ENCODE measurements around the gene IKZF3.
A peak's percentile ranks its signal among the peaks of the same experiment; 100 is the strongest.
"Not testable (repeated sequence)": the region's sequence is repeated elsewhere in the genome, so short reads cannot be mapped to it uniquely, and the experiment has no call there.

The IKZF3 gene

DNA sequence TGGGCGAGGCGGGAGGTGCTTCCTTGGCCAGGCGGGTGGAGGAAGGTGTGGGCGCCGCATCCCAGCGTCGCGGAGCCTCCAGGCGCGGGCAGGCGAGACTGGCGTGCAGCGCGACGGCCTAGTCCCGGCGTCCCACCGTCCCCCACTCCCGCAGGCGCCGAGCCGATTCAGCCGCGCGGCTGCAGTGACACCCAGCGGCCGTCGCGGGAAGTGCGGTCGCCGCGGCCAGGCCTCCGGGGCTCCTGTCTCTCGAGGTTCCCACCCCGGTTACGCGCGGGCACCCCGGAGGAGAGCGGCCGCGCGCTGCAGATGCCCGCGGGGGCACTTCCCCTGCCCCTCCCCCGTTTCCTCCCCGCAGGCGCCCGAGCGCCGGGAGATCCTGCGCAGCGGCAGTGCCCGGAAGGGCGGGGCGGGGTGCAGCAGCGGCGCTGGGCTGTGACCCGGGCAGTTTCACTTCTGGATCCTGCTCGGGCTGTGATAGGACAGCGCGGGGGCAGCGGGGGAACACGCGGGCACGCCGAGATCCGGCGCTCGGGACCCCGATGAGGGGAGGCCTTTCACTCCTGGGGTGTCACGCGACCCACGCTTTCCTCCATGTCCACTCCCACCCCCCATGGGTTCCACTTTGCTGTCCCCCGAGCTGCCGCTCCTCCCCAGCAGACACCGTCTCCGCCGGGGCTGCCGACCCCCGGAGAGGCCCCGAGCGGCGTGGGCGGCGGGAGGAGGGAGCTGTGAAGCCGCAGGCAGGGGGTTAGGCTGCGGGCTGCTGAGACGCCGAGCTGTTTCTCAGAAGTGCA lies 109.8 kb downstream of the IKZF3 start:
- H3K9ac ChIP-seq (ENCODE audit: low read length) = peak overlapping the region; percentile 88
- H3K27me3 ChIP-seq (ENCODE audit: control insufficient read depth, insufficient read depth, low read length) = no peaks in the 10 kb centered on the region
- no peaks in the 10 kb centered on the region for H3K36me3 ChIP-seq (ENCODE audit: control insufficient read depth, insufficient read depth, low read length)
- H3K4me1 ChIP-seq (ENCODE audit: control insufficient read depth, insufficient read depth, low read length) = peaks cover 3% of the 10 kb centered on the region
- peak overlapping the region; percentile 94 for H3K27ac ChIP-seq (ENCODE audit: low read depth, low read length)
- peak overlapping the region; percentile 89 for H3K4me3 ChIP-seq (ENCODE audit: low read length)

DNA sequence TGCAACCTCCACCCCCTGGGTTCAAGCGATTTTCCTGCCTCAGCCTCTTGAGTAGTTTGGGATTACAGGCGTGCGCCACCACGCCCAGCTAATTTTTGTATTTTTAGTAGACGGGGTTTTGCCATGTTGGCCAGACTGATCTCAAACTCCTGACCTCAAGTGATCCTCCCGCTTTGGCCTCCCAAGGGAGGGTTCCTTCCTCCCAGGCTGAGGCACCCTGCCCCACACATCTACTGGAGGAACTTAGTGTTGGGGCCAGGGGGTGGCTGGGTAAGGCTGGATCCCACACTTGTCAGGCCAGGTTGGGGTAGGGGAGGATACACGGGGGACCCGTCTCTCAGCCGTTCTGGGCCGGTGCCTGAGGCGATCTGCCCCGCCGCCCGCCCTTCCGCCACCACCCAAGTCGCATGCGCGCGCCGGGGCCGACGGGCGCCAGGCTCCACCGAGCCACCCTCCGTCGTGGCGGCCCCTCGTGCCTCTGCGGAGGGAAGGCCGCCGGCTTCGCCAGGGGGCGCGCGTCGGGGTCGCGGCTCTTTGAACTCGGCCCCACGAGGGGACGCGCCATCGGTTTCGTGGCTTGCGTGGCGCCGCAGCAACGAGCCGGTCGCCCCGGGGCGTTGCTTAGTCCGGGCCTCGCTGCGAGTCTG lies 110.5 kb downstream of the IKZF3 start:
- Histone ChIP-seq H3K27ac (ENCODE audit: low read depth, low read length) (peak overlapping the region; percentile 94), H3K4me3 (ENCODE audit: low read length) (peak overlapping the region; percentile 89), H3K27me3 (ENCODE audit: control insufficient read depth, insufficient read depth, low read length) (no peaks in the 10 kb centered on the region), H3K9ac (ENCODE audit: low read length) (peak overlapping the region; percentile 86), H3K4me1 (ENCODE audit: control insufficient read depth, insufficient read depth, low read length) (peaks cover 3% of the 10 kb centered on the region), H3K36me3 (ENCODE audit: control insufficient read depth, insufficient read depth, low read length) (no peaks in the 10 kb centered on the region)

DNA sequence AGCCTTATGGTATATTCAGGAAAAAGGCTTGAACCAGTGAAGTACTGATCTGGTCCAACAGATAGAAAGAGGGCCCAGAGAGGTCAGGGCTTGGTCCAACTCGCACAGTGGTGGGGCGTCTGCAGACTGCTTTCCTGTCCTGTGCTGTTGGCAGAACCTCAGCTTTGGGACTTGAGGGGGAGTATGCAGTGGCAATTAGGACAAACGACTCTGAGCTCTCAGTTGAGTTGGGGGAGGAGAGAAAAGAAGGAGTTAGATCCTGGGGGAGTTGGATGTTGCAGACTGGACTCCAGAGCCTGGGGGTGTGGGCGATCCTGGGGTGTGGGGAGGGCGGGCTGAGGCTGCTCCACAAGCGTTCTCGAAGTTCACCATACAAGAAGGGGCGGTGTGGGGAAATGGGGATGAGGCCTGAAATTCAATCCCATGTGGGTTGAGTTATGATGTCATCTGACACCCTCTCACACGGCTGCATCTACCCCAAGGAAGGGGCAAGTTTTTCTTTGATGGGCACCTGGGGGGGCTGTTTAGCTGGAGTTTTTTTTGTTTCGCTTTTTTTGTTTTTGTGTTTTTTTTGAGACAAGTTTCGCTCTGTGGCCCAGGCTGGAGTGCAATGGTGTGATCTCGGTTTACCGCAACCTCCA lies 111.8 kb downstream of the IKZF3 start:
- H3K4me1 ChIP-seq (ENCODE audit: control insufficient read depth, insufficient read depth, low read length) = peaks cover 3% of the 10 kb centered on the region

DNA sequence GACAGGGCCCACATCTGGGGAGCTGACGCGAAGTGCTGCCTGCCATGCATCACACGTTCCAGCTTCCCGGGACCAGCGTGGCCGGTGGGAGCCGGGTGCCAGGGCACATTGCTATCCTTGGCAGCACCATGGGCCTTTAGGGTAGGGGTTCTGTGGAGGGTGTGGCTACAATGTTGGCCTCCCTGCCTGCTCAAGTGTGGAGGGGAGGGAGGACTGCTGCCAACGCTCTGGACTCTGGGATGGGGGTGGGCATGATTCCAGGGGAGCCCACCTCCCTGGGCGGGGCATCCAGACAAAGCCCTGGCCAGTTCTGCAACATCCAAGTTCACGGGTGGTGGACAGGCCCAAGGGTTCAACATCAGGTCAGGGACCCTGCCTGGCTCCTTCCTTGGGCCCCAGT lies 112.5 kb downstream of the IKZF3 start:
- Histone ChIP-seq H3K36me3 (ENCODE audit: control insufficient read depth, insufficient read depth, low read length) (no peaks in the 10 kb centered on the region), H3K27me3 (ENCODE audit: control insufficient read depth, insufficient read depth, low read length) (no peaks in the 10 kb centered on the region), H3K4me1 (ENCODE audit: control insufficient read depth, insufficient read depth, low read length) (peaks cover 3% of the 10 kb centered on the region), H3K9ac (ENCODE audit: low read length) (no peak overlapping the region), H3K4me3 (ENCODE audit: low read length) (no peak overlapping the region), H3K27ac (ENCODE audit: low read depth, low read length) (no peak overlapping the region)

More for the DNA sequence above, 111.8 kb downstream of the IKZF3 start:
- no peaks in the 10 kb centered on the region for H3K27me3 ChIP-seq (ENCODE audit: control insufficient read depth, insufficient read depth, low read length)
- H3K4me3 ChIP-seq (ENCODE audit: low read length) = no peak overlapping the region
- H3K36me3 ChIP-seq (ENCODE audit: control insufficient read depth, insufficient read depth, low read length) = no peaks in the 10 kb centered on the region
- no peak overlapping the region for H3K9ac ChIP-seq (ENCODE audit: low read length)
- no peak overlapping the region for H3K27ac ChIP-seq (ENCODE audit: low read depth, low read length)

DNA sequence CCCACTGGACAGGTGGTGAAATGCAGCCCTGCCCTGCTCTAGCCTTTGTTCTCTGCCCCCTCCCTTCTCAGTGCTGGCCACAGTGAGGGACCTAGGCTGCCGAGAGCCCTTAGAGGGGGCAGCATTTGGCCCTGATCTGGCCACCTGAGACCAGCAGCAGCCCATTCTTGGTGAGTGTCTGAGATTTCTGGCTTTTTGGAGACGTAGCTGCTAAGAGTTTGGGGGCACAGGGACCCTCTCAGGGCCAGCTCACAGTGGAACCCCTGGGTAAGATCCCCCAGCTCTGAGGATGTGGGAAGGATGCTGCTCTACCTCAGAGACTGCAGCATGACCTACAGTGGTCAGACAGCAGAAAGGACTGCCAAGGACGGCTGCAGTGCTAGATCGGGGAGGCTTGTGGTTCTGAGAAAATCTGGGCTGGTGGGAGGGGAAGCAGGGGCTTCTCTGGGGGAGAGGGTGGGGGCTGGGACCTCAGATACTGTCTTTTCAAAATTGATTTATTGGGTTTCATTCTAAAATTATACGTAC lies 113.0 kb downstream of the IKZF3 start:
- H3K9ac ChIP-seq (ENCODE audit: low read length) = no peak overlapping the region
- no peak overlapping the region for H3K27ac ChIP-seq (ENCODE audit: low read depth, low read length)
- H3K36me3 ChIP-seq (ENCODE audit: control insufficient read depth, insufficient read depth, low read length) = no peaks in the 10 kb centered on the region
- H3K27me3 ChIP-seq (ENCODE audit: control insufficient read depth, insufficient read depth, low read length) = no peaks in the 10 kb centered on the region
- no peak overlapping the region for H3K4me3 ChIP-seq (ENCODE audit: low read length)
- peaks cover 3% of the 10 kb centered on the region for H3K4me1 ChIP-seq (ENCODE audit: control insufficient read depth, insufficient read depth, low read length)

DNA sequence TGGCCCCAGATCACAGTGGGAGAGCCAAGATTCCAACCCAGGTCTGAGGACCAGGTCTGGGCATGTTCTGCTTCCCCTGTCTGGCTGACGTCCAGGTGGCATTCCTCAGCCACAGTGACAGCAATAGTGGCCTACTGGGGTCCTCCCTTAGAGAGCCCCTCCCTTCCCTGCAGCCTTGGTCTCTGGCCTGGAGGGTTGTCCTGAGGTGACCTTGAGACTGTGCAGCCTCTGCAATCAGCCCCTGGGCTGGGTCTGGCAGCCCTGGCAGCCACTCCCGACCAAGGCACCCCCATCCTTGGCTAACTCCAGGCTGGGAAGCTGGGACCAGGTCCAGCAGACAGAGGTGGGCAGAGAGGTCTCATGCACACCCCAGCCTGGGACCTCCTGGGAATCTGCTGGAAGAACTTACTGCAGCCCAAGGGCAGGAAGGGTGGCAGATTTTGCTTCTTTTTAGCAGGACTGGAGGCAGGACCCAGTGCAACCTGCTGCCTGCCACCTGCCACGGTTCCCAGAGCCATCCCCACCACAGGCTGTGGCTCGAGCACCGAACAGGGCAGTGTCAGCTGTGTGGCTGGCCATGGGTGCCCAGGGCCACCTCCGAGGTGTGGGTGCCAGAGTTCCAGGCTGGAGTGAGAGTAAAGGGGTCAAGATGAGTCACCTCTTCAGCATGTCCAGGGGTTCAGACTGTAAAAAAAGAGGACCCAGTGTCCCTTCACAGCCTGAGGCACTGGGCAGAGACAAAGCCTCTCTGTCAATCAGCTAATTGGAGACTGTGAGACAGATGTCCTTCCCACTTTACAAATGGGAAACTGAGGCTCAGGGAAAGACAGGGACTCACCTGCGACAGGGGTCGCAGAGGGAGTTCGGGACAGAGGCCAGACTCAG lies 113.7 kb downstream of the IKZF3 start:
- Histone ChIP-seq H3K9ac (ENCODE audit: low read length) (no peak overlapping the region), H3K4me1 (ENCODE audit: control insufficient read depth, insufficient read depth, low read length) (peaks cover 3% of the 10 kb centered on the region), H3K27ac (ENCODE audit: low read depth, low read length) (no peak overlapping the region), H3K4me3 (ENCODE audit: low read length) (no peak overlapping the region), H3K36me3 (ENCODE audit: control insufficient read depth, insufficient read depth, low read length) (no peaks in the 10 kb centered on the region), H3K27me3 (ENCODE audit: control insufficient read depth, insufficient read depth, low read length) (no peaks in the 10 kb centered on the region)

DNA sequence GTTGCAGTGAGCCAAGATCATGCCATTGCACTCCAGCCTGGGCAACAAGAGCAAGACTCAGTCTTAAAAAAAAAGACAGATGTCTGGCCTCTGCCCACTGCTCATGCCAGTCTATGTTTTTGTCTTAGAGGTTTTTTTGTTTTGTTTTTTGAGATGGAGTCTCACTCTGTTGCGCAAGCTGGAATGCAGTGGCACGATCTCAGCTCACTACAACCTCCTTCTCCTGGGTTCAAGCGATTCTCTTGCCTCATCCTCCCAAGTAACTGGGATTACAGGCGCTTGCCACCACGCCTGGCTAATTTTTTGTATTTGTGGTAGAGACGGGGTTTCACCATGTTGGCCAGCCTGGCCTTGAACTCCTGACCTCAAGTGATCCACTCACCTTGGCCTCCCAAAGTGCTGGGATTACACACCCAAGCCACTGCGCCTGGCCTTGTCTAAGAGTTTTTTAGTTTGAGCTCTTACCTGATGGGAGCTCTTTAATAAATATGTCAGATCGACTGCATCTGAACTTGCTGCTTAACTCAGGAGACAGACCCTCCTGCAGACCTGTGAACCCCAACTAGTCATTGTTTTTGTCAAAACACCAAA lies 115.6 kb downstream of the IKZF3 start:
- H3K27me3 ChIP-seq (ENCODE audit: control insufficient read depth, insufficient read depth, low read length); H3K9ac ChIP-seq (ENCODE audit: low read length); H3K27ac ChIP-seq (ENCODE audit: low read depth, low read length): not testable (repeated sequence)

DNA sequence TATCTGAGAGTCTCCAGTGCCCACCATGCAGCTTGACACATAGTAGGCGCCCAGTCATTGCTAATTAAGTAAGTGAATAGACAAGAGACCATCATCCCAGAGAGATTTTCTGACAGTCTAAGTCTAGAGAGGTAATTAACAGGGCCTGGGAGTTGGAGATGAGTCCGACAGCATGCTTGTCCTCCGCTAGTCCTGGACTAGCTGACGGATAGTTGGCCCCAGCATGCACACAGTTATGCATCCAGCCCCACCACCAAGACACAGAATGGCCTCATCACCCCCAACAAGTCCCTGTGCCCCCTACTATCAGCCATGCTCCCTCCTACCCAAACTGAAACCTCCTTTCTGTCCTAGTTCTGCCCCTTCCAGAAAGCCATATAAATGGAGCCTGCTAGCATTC lies 116.4 kb downstream of the IKZF3 start:
- peaks cover 3% of the 10 kb centered on the region for H3K4me1 ChIP-seq (ENCODE audit: control insufficient read depth, insufficient read depth, low read length)
- no peak overlapping the region for H3K4me3 ChIP-seq (ENCODE audit: low read length)
- no peak overlapping the region for H3K9ac ChIP-seq (ENCODE audit: low read length)
- H3K27ac ChIP-seq (ENCODE audit: low read depth, low read length) = no peak overlapping the region
- no peaks in the 10 kb centered on the region for H3K27me3 ChIP-seq (ENCODE audit: control insufficient read depth, insufficient read depth, low read length)
- peaks cover 2% of the 10 kb centered on the region for H3K36me3 ChIP-seq (ENCODE audit: control insufficient read depth, insufficient read depth, low read length)

More for the DNA sequence above, 115.6 kb downstream of the IKZF3 start:
- H3K4me1 ChIP-seq (ENCODE audit: control insufficient read depth, insufficient read depth, low read length); H3K4me3 ChIP-seq (ENCODE audit: low read length); H3K36me3 ChIP-seq (ENCODE audit: control insufficient read depth, insufficient read depth, low read length): not testable (repeated sequence)

DNA sequence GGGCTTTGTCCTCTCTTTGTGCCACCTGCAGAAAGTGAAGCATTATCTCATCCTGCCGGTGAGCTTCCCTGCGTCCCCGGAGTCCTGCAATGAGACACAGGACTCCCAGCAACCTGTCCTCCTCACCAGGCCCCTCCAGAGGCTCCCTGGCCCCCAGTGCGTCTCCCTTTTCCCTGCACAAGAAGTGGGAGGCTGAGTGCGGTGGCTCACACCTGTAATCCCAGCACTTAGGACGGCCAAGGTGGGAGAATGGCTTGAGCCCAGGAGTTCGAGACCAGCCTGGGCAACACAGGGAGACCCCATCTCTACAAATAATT lies 118.0 kb downstream of the IKZF3 start:
- no peak overlapping the region for H3K9ac ChIP-seq (ENCODE audit: low read length)
- peaks cover 2% of the 10 kb centered on the region for H3K36me3 ChIP-seq (ENCODE audit: control insufficient read depth, insufficient read depth, low read length)
- no peak overlapping the region for H3K27ac ChIP-seq (ENCODE audit: low read depth, low read length)
- H3K4me3 ChIP-seq (ENCODE audit: low read length) = no peak overlapping the region
- H3K27me3 ChIP-seq (ENCODE audit: control insufficient read depth, insufficient read depth, low read length) = peaks cover 4% of the 10 kb centered on the region
- H3K4me1 ChIP-seq (ENCODE audit: control insufficient read depth, insufficient read depth, low read length) = peaks cover 3% of the 10 kb centered on the region

DNA sequence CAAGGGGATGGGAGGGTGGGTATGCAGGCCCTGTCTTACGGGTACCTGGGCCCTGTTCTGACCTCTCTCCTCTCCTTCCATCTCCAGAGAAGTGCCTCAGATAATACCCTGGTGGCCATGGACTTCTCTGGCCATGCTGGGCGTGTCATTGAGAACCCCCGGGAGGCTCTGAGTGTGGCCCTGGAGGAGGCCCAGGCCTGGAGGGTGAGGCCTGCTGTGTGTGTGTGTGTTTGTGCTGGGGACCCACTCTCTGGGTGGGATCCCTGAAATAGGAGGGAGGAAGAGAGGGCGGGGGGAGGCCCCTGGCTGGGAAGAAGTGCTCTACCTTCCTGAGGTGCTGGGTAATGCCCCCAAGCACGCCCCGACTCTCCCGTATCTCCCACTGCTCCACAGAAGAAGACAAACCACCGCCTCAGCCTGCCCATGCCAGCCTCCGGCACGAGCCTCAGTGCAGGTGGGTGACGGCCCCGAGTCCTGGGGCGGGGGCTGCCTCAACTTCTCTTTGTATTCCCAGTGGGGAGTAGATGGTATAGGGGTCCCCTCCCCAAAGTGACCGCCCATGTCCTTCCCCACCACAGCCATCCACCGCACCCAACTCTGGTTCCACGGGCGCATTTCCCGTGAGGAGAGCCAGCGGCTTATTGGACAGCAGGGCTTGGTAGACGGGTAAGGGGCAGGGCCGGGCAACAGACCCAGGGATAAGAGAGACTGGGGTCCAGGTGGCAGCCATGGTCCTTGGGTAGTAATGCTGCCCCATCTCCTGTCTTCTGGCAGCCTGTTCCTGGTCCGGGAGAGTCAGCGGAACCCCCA lies 118.6 kb downstream of the IKZF3 start:
- H3K27me3 ChIP-seq (ENCODE audit: control insufficient read depth, insufficient read depth, low read length) = peaks cover 8% of the 10 kb centered on the region

DNA sequence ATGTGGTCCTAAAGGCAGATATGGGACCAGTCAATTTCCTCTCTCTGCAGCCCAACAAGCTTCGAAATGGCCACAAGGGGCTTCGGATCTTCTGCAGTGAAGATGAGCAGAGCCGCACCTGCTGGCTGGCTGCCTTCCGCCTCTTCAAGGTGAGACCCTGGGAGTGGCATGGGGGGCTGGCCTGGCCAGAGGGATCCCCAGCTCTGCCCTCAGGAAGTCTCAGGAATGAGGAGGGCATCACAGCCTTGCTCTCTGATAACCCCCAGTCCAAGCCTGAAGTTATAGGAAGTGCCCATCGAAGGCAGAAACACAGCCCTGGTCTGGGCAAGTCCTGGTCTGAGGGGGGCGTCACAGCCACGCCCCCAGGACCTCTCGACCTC lies 119.3 kb downstream of the IKZF3 start:
- Histone ChIP-seq H3K27me3 (ENCODE audit: control insufficient read depth, insufficient read depth, low read length) (peaks cover 14% of the 10 kb centered on the region), H3K36me3 (ENCODE audit: control insufficient read depth, insufficient read depth, low read length) (peaks cover 2% of the 10 kb centered on the region), H3K4me3 (ENCODE audit: low read length) (no peak overlapping the region), H3K4me1 (ENCODE audit: control insufficient read depth, insufficient read depth, low read length) (no peaks in the 10 kb centered on the region), H3K9ac (ENCODE audit: low read length) (no peak overlapping the region), H3K27ac (ENCODE audit: low read depth, low read length) (no peak overlapping the region)

More for the DNA sequence above, 118.6 kb downstream of the IKZF3 start:
- H3K36me3 ChIP-seq (ENCODE audit: control insufficient read depth, insufficient read depth, low read length) = peaks cover 2% of the 10 kb centered on the region
- H3K27ac ChIP-seq (ENCODE audit: low read depth, low read length) = no peak overlapping the region
- H3K4me3 ChIP-seq (ENCODE audit: low read length) = no peak overlapping the region
- peaks cover 3% of the 10 kb centered on the region for H3K4me1 ChIP-seq (ENCODE audit: control insufficient read depth, insufficient read depth, low read length)
- no peak overlapping the region for H3K9ac ChIP-seq (ENCODE audit: low read length)
